HepG2 (cell line): Measurements from ENCODE around the gene PTPRN. TPM values are rescaled to one million over a fixed set of nuclear protein-coding genes. Genes with fewer than 3 reads are reported as not detected.

ENCODE experiments used
- ARID4A ChIP-seq: sonication (generic); formaldehyde crosslinking; IDR thresholded peaks from 2 replicates; pipeline ENCODE4 v1.5.0; 2020; ENCODE audit warnings: mild to moderate bottlenecking, missing genetic modification reagents, borderline replicate concordance
- ATM ChIP-seq: fragments of 450-650 bp; IDR thresholded peaks from 2 replicates; pipeline ENCODE4 v1.7.1; 2017; ENCODE audit warnings: mild to moderate bottlenecking, borderline replicate concordance
- CC2D1A ChIP-seq: sonication (generic); formaldehyde crosslinking; IDR thresholded peaks from 2 replicates; pipeline ENCODE4 v1.8.1; 2023; ENCODE audit warnings: mild to moderate bottlenecking, missing genetic modification reagents
- CREB1 ChIP-seq, 2 experiments: fragments of 450-650 bp in 1 of 2; IDR thresholded peaks; 2 replicates each; pipeline ENCODE4 v1.6.1; 2016 to 2017; ENCODE audit warnings: control low read depth in 1 of 2, mild to moderate bottlenecking in 1 of 2, missing compliant biosample characterization in 1 of 2, missing genetic modification characterization in 1 of 2
- HHEX ChIP-seq: IDR thresholded peaks from 2 replicates; pipeline ENCODE4 v1.6.1; 2016; ENCODE audit warnings: control low read depth
- IRF2 ChIP-seq: IDR thresholded peaks from 2 replicates; pipeline ENCODE4 v1.6.1; 2018; ENCODE audit warnings: missing genetic modification reagents, missing compliant biosample characterization
- KAT7 ChIP-seq: IDR thresholded peaks from 2 replicates; pipeline ENCODE4 v1.6.1; 2018; ENCODE audit warnings: borderline replicate concordance, missing compliant biosample characterization
- MED8 ChIP-seq: sonication (generic); formaldehyde crosslinking; IDR thresholded peaks from 2 replicates; pipeline ENCODE4 v1.8.1; 2023; ENCODE audit warnings: mild to moderate bottlenecking, missing genetic modification reagents; ENCODE audit not compliant: insufficient replicate concordance
- NBN ChIP-seq: fragments of 450-650 bp; conservative IDR thresholded peaks from 2 replicates; pipeline ENCODE4 v1.6.1; 2017
- NFE2 ChIP-seq: sonication (generic); formaldehyde crosslinking; IDR thresholded peaks from 2 replicates; pipeline ENCODE4 v1.4.0; 2020; ENCODE audit warnings: missing genetic modification reagents
- POGZ ChIP-seq: sonication (generic); formaldehyde crosslinking; IDR thresholded peaks from 2 replicates; pipeline ENCODE4 v1.4.0; 2020; ENCODE audit warnings: mild to moderate bottlenecking, missing genetic modification reagents
- POLR2AphosphoS2 ChIP-seq: IDR thresholded peaks from 2 replicates; pipeline ENCODE4 v1.6.1; 2011; ENCODE audit warnings: low read depth, low read length, improper control_type of control experiment
- RELA ChIP-seq: sonication (generic); formaldehyde crosslinking; IDR thresholded peaks from 2 replicates; pipeline ENCODE4 v1.4.0; 2020; ENCODE audit warnings: missing genetic modification reagents
- TAF15 ChIP-seq: fragments of 200-400 bp; formaldehyde crosslinking; IDR thresholded peaks from one replicate; pipeline ENCODE4 v1.6.1; 2018; ENCODE audit warnings: mild to moderate bottlenecking, low read depth, low read length; ENCODE audit not compliant: poor library complexity, severe bottlenecking
- TCF12 ChIP-seq, 2 experiments: fragments of 450-650 bp in 1 of 2; sonication (generic) in 1 of 2; formaldehyde crosslinking in 1 of 2; IDR thresholded peaks; 2 replicates each; pipeline versions ENCODE4 v1.6.1 to v1.8.0; 2017 to 2022; ENCODE audit warnings: antibody characterized with exemption in 1 of 2, mild to moderate bottlenecking in 1 of 2, missing genetic modification reagents in 1 of 2, moderate library complexity in 1 of 2
- TSC22D2 ChIP-seq: sonication (generic); formaldehyde crosslinking; IDR thresholded peaks from 2 replicates; pipeline ENCODE4 v1.5.1; 2020; ENCODE audit warnings: missing genetic modification reagents, mild to moderate bottlenecking, borderline replicate concordance
- XRCC5 ChIP-seq: fragments of 200-400 bp; formaldehyde crosslinking; optimal IDR thresholded peaks from 2 replicates; pipeline ENCODE3; 2017; ENCODE audit warnings: mild to moderate bottlenecking, low read length
- ZBTB20 ChIP-seq: sonication (generic); formaldehyde crosslinking; IDR thresholded peaks from 2 replicates; pipeline ENCODE4 v1.8.1; 2023; ENCODE audit warnings: missing genetic modification reagents, low read depth, mild to moderate bottlenecking, borderline replicate concordance
- ZBTB38 ChIP-seq: sonication (generic); formaldehyde crosslinking; IDR thresholded peaks from 2 replicates; pipeline ENCODE4 v1.5.1; 2020; ENCODE audit warnings: mild to moderate bottlenecking, missing genetic modification reagents
- ZFP1 ChIP-seq: IDR thresholded peaks from 2 replicates; pipeline ENCODE4 v1.6.1; 2016
- ZFY ChIP-seq: sonication (generic); formaldehyde crosslinking; IDR thresholded peaks from 2 replicates; pipeline ENCODE4 v1.4.0; 2020; ENCODE audit warnings: missing genetic modification reagents
- ZIK1 ChIP-seq: sonication (generic); formaldehyde crosslinking; IDR thresholded peaks from 2 replicates; pipeline ENCODE4 v1.5.0; 2020; ENCODE audit warnings: mild to moderate bottlenecking, low read depth, missing genetic modification reagents, borderline replicate concordance
- ZNF138 ChIP-seq: sonication (generic); formaldehyde crosslinking; IDR thresholded peaks from 2 replicates; pipeline ENCODE4 v1.5.0; 2020; ENCODE audit warnings: mild to moderate bottlenecking, low read depth, missing genetic modification reagents
- ZNF264 ChIP-seq: sonication (generic); formaldehyde crosslinking; IDR thresholded peaks from 2 replicates; pipeline ENCODE4 v1.4.0; 2020; ENCODE audit warnings: missing genetic modification reagents
- ZNF484 ChIP-seq: sonication (generic); formaldehyde crosslinking; IDR thresholded peaks from 2 replicates; pipeline ENCODE4 v1.5.1; 2020; ENCODE audit warnings: mild to moderate bottlenecking, low read depth, missing genetic modification reagents, borderline replicate concordance
- ZNF644 ChIP-seq: IDR thresholded peaks from 2 replicates; pipeline ENCODE4 v1.6.1; 2016; ENCODE audit warnings: low read depth
- polyA plus RNA-seq, 8 experiments: library from polyadenylated mRNA; depleted of rRNA in 3 of 8; stranded (reverse) in 7 of 8; unstranded in 1 of 8; fragments of >200 nt; fragmentation: Illumina TruSeq in 4 of 8; extraction: Trizol in 4 of 8; gene quantifications; 2 replicates each; pipeline versions ENCODE4 v1.2.1 to v1.2.3, GENCODE V29; 2011 to 2016; ENCODE audit warnings: low read depth in 4 of 8, missing spikeins in 1 of 8, mixed read lengths in 1 of 8; ENCODE audit not compliant: insufficient read depth in 1 of 8
- total RNA-seq, 5 experiments: library from RNA; depleted of rRNA; stranded (reverse); fragments of >200 nt; fragmentation: Illumina TruSeq; extraction: Trizol; gene quantifications; 2 replicates each; pipeline ENCODE4 v1.2.3, GENCODE V29; 2016; ENCODE audit warnings: low read depth in 1 of 5
- TF ChIP-seq, protein P1 (sequence below): sonication (generic); formaldehyde crosslinking; IDR thresholded peaks from 2 replicates; pipeline ENCODE4 v1.5.0; 2020; ENCODE audit warnings: missing genetic modification reagents, mild to moderate bottlenecking, borderline replicate concordance

Gene PTPRN
- total and polyA plus RNA-seq, 2 of the 13 experiments (the other 11 are each of a cell fraction or from before 2014, with no cell fraction given), result 0.26 TPM; not detected in 1

- TF ChIP-seq ARID4A (CRISPR knock-in tag) (peak; percentile 100), KAT7 (CRISPR knock-in tag) (peak; percentile 98; the same call in 1 of the 2 replicates), MED8 (CRISPR knock-in tag) (peak; percentile 46), CREB1 (IDR thresholded peaks at IDR 0.05) (peak; percentile 97), CREB1 (CRISPR knock-in tag; IDR thresholded peaks at IDR 0.05) (peak; percentile 100), TSC22D2 (CRISPR knock-in tag) (peak; percentile 90), ZNF484 (CRISPR knock-in tag) (no peak), NBN (no peak), CC2D1A (CRISPR knock-in tag) (peak; percentile 98; the same call in 1 of the 2 replicates), POGZ (CRISPR knock-in tag) (peak; percentile 94), NFE2 (CRISPR knock-in tag) (no peak), IRF2 (CRISPR knock-in tag) (peak; percentile 97), ZBTB20 (CRISPR knock-in tag) (peak; percentile 95), RELA (CRISPR knock-in tag) (peak; percentile 90), ZFY (CRISPR knock-in tag) (peak; percentile 100), ZNF644 (no peak), TAF15 (peak; percentile 79), ZIK1 (CRISPR knock-in tag) (0 out of 2 replicates have a peak, but pooled peaks have one; percentile 34), ATM (no peak), HHEX (CRISPR knock-in tag) (no peak), TCF12 (IDR thresholded peaks at IDR 0.05) (no peak), TCF12 (CRISPR knock-in tag; IDR thresholded peaks at IDR 0.05) (no peak), ZBTB38 (peak; percentile 78), XRCC5 (peak; percentile 81), ZFP1 (peak; percentile 71; the same call in 1 of the 2 replicates), POLR2AphosphoS2 (0 out of 2 replicates have a peak, but pooled peaks have one; percentile 44), ZNF264 (CRISPR knock-in tag) (peak; percentile 89), ZNF138 (CRISPR knock-in tag) (peak; percentile 97)
- TF ChIP-seq, protein P1, sequence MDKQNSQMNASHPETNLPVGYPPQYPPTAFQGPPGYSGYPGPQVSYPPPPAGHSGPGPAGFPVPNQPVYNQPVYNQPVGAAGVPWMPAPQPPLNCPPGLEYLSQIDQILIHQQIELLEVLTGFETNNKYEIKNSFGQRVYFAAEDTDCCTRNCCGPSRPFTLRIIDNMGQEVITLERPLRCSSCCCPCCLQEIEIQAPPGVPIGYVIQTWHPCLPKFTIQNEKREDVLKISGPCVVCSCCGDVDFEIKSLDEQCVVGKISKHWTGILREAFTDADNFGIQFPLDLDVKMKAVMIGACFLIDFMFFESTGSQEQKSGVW (CRISPR knock-in tag), result no peak
Observed at GRCh38 chr2:219245148-219245898, 63.9 kb downstream of the PTPRN start, which contains the start of the genes GLB1L and STK16 (continued).
